ENCODE results near the gene PIK3IP1.
"Not testable (repeated sequence)": the region's sequence is repeated elsewhere in the genome, so short reads cannot be mapped to it uniquely, and the experiment has no call there.

Gene PIK3IP1

GRCh38 chr22:31247726-31248125, 44.6 kb downstream of the PIK3IP1 start:
- DNase-seq: no peak

DNA sequence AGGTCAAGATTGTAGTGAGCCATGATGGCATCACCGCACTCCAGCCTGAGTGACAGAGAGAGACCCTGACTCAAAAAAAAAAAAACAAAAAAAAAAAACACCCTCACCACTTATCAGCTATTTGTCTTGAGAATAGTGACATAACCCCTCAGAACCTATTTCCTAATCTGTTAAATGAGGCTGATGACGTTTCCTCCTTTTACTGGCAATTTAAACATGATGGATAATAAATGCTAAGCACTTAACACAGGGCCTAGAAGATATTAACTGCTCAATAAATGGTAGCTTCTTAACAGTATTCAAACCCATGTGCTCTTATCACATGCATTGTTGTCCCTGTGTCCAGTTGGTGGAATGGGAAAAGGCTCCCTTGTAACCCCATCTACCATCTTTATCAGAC, 45.6 kb downstream of the PIK3IP1 start:
- DNase-seq: no peak

GRCh38 chr22:31245998-31246397, 46.3 kb downstream of the PIK3IP1 start:
- DNase-seq: not testable (repeated sequence)

DNA sequence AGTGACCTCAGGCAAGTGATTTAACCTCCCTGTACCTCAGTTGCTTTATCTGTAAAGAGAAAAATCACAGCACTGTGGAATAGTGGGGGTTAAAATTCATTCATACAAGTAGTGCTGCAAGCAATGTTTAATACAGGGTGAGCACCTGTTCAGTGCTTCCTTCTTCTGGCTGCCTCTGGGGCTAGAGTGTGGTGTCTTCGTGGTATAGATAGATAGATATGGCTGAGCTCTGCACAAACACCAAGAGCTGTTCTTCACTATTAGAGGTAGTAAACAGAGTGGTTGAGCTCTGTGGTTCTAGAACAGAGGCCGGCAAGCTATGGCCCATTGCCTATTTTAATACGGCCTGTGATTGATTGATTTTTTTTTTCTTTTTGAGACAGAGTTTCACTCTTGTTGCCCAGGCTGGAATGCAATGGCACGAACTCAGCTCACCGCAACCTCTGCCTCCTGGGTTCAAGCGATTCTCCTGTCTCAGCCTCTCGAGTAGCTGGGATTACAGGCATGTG, 47.3 kb downstream of the PIK3IP1 start:
- no peak for DNase-seq

DNA sequence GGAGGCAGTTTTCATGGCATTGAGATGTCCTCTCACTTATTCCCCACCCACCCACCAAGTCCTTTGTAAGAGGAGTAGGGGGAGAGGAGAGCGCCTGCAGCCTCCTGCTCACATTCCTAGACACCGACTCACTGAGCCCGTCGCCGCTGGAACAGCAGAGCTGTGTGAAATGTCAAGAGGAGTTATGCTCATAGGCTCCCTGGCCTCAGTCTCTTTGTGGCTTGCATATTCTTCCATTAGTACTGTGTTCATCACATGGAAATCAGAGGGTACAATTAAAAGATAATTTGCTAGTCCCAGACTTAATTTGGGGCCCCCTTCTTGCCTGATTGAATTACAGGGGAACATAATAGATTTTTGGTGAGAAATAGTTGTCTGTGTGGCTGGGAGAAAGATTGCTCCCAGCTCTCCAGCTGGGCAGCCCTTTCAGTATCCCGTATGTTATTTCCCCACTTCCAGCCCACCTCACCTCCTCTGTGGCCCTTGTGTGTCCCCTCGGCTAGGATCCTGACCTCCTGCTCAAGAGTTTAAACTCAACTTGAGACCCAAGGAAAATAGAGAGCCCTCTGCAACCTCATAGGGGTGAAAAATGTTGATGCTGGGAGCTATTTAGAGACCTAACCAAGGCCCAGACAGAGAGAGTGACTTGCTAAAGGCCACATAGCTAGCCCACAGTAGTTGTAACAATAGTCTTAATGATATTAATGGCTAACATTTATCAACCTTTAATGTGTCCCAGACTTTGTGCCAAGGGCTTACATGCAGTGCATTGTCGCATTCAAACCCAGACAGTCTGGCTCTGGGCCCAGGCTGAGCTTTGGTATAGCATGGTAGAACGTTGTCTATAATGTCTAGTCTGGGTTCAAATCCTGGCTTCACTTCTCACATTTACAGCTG, 48.0 kb downstream of the PIK3IP1 start:
- no peak for DNase-seq

- DNase-seq: no peak
Observed at GRCh38 chr22:31243339-31244045, 48.8 kb downstream of the PIK3IP1 start.

GRCh38 chr22:31241936-31242335, 50.4 kb downstream of the PIK3IP1 start:
- DNase-seq: no peak

- DNase-seq: no peak
Observed at GRCh38 chr22:31241200-31241599, 51.1 kb downstream of the PIK3IP1 start.

DNA sequence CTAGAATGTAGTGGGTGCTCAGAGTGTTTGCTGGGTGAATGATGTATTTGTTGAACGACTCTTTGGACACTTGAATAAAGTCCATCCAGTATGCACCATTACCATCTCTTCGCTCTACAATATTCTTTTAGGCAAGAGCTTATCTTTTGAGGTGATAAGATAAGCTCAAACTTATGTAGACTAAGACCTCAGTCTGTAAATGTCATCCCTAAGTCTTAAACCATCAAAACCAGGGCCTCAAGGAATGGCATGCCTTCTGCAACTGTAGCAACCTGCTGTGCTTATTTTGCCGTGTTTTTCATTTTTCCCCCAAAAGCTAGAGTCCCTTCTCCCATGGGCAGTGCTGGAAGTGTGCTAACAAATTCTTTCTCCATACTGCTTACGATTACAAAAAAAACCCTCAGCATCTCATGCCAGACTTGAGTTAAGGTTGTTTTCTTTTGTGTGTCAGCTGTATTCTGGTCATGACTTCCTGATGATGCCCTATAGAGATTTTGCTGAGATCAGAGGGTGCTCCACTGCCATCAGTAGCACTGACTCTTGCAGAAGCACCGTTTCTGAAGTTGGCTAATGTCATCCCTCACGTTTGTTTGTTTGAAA, 52.4 kb downstream of the PIK3IP1 start:
- DNase-seq: no peak

DNA sequence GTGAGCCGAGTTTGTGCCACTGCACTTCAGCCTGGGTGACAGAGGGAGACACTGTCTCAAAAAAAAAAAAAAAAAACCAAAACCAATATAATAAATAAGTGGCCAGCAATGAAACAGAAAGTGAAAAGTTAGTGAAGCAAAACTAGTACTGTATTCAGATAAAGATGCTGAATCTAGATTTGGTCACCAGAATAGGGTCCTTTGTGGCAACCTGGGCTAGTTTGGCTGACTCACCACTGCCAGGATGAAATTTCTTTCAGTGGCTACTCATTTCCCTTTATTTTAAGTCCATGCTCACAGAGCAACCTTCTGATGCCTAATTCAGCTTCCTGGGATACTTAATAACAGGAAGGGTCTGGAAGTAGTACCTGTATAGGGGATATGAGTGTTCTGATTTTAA, 54.2 kb downstream of the PIK3IP1 start:
- DNase-seq: no peak

GRCh38 chr22:31236044-31236443, 56.2 kb downstream of the PIK3IP1 start:
- not testable (repeated sequence) for DNase-seq

- no peak for DNase-seq
Observed at GRCh38 chr22:31235081-31235480, 57.2 kb downstream of the PIK3IP1 start.

- no peak for DNase-seq
Observed at GRCh38 chr22:31233001-31233400, 59.3 kb downstream of the PIK3IP1 start.

All from activated CD4-positive, alpha-beta T cell treated with anti-CD3 and anti-CD28 coated beads for 1 hour (primary cell).